Tibial artery (tissue), 4 donors: ENCODE measurements around the gene TPM2.
A peak's percentile ranks its signal among the peaks of the same experiment; 100 is the strongest.

ENCODE experiments used
- DNase-seq, 2 donors: peaks; one replicate each; pipeline ENCODE4 v3.0.0-alpha.2; 2019
- H3K27ac ChIP-seq, 2 donors: fragments of 200-600 bp; sonication (generic) in 1 of 2; 1 replicate in 1 of 2; 2 replicates in 1 of 2; pipeline ENCODE4 v1.5.1; 2018 to 2019; ENCODE audit warnings: mild to moderate bottlenecking in 1 of 2
- H3K27me3 ChIP-seq, 2 donors: fragments of 200-600 bp; sonication (generic) in 1 of 2; one replicate each; pipeline versions ENCODE4 v1.5.1 to v1.6.0; 2016 to 2019
- H3K36me3 ChIP-seq, 3 donors: fragments of 200-600 bp; sonication (generic) in 2 of 3; one replicate each; pipeline ENCODE4 v1.5.1; 2016 to 2019; ENCODE audit warnings: mild to moderate bottlenecking in 2 of 3
- H3K4me1 ChIP-seq, 4 donors: fragments of 200-600 bp; sonication (generic) in 2 of 4; 1 replicate in 3 of 4; 2 replicates in 1 of 4; pipeline ENCODE4 v1.5.1; 2016 to 2019
- H3K4me3 ChIP-seq, 2 donors: fragments of 200-600 bp; sonication (generic) in 1 of 2; 1 replicate in 1 of 2; 2 replicates in 1 of 2; pipeline ENCODE4 v1.5.1; 2018 to 2019; ENCODE audit warnings: mild to moderate bottlenecking in 2 of 2
- H3K9me3 ChIP-seq, 3 donors: fragments of 200-600 bp; sonication (generic) in 1 of 3; one replicate each; pipeline ENCODE4 v1.5.1; 2016 to 2019
- CTCF ChIP-seq, 2 experiments: fragments of 200-600 bp in 1 of 2; fragments of 450-650 bp in 1 of 2; IDR thresholded peaks; one replicate each; pipeline ENCODE4 v1.5.1; 2017 to 2019; ENCODE audit warnings: antibody characterized with exemption in 2 of 2, mild to moderate bottlenecking in 1 of 2, moderate library complexity in 1 of 2
- intact Hi-C: fragments of 100-400 bp; cut with DNase I; formaldehyde crosslinking; loops from one replicate; pipeline ENCODE4 v1.15.0; 2023; ENCODE audit warnings: low total_unique reads

TPM2 gene

GRCh38 chr9:35725362-35725761 lies 35.6 kb upstream of the TPM2 start:
- Histone ChIP-seq H3K4me3 (no peak overlapping the region), H3K36me3 (peaks cover 52 to 63% (median 54%) of the 10 kb centered on the region in 3 donors), H3K4me1 (peaks cover 0 to 51% (median 43%) of the 10 kb centered on the region in 4 donors), H3K27ac (peak overlapping the region; percentile 92 to 99), H3K9me3 (no peaks in the 10 kb centered on the region), H3K27me3 (no peaks in the 10 kb centered on the region)
- DNase-seq, result peak in 1 of 2 donors; percentile 61
- no peak for TF ChIP-seq CTCF (IDR thresholded peaks at IDR 0.05)
- intact Hi-C loops, result loop anchor here (5.0 kb wide), 1 partner anchor 33 kb away; no protein-coding TSS in a partner anchor

- peak overlapping the region; percentile 50 to 99 for H3K27ac ChIP-seq
- H3K4me3 ChIP-seq, result no peak overlapping the region
- H3K4me1 ChIP-seq, result peaks cover 0 to 38% (median 29%) of the 10 kb centered on the region in 4 donors
- intact Hi-C loops, result no loop called here
- no peaks in the 10 kb centered on the region for H3K27me3 ChIP-seq
- no peaks in the 10 kb centered on the region for H3K9me3 ChIP-seq
- peak in 1 of 2 donors; percentile 56 for DNase-seq
- H3K36me3 ChIP-seq, result peaks cover 67 to 77% (median 68%) of the 10 kb centered on the region in 3 donors
- no peak for TF ChIP-seq CTCF (IDR thresholded peaks at IDR 0.05)
Observed at GRCh38 chr9:35723908-35724307, 34.2 kb upstream of the TPM2 start.

- Histone ChIP-seq H3K9me3 (no peaks in the 10 kb centered on the region), H3K27ac (peak overlapping the region; percentile 50 to 99), H3K4me1 (peaks cover 0 to 33% (median 24%) of the 10 kb centered on the region in 4 donors), H3K36me3 (peaks cover 72 to 82% (median 73%) of the 10 kb centered on the region in 3 donors), H3K27me3 (no peaks in the 10 kb centered on the region), H3K4me3 (no peak overlapping the region)
- TF ChIP-seq CTCF (IDR thresholded peaks at IDR 0.05), result no peak
- intact Hi-C loops, result no loop called here
- no peak for DNase-seq
Observed at GRCh38 chr9:35723426-35723825, 33.7 kb upstream of the TPM2 start.

- peak overlapping the region; percentile 36 to 99 for H3K27ac ChIP-seq
- H3K4me1 ChIP-seq, result peaks cover 0 to 5% (median 2%) of the 10 kb centered on the region in 4 donors
- H3K9me3 ChIP-seq, result no peaks in the 10 kb centered on the region
- peaks cover 100% of the 10 kb centered on the region in 3 donors for H3K36me3 ChIP-seq
- intact Hi-C loops, result no loop called here
- H3K27me3 ChIP-seq, result no peaks in the 10 kb centered on the region
- H3K4me3 ChIP-seq, result no peak overlapping the region
- no peak for TF ChIP-seq CTCF (IDR thresholded peaks at IDR 0.05)
- DNase-seq, result no peak
Observed at GRCh38 chr9:35719546-35719945, 29.8 kb upstream of the TPM2 start.

GRCh38 chr9:35718721-35719511 lies 29.2 kb upstream of the TPM2 start:
- no peaks in the 10 kb centered on the region for H3K27me3 ChIP-seq

More at GRCh38 chr9:35718721-35719511, 29.2 kb upstream of the TPM2 start:
- peak in 1 of 2 donors; percentile 55 for DNase-seq
- no peak for TF ChIP-seq CTCF (IDR thresholded peaks at IDR 0.05)
- H3K36me3 ChIP-seq, result peaks cover 100% of the 10 kb centered on the region in 3 donors
- H3K27ac ChIP-seq, result peak overlapping the region; percentile 34 to 99
- no peaks in the 10 kb centered on the region for H3K9me3 ChIP-seq
- no peak overlapping the region for H3K4me3 ChIP-seq
- intact Hi-C loops, result no loop called here
- H3K4me1 ChIP-seq, result peaks cover 0 to 6% (median 3%) of the 10 kb centered on the region in 4 donors
